OCI-LY1 (cell line): ENCODE measurements around the gene IL17RE.
"Not testable (repeated sequence)": the region's sequence is repeated elsewhere in the genome, so short reads cannot be mapped to it uniquely, and the experiment has no call there.

Experiments
- H2AFZ ChIP-seq: fragments of 200-600 bp; sonication (generic), shearing (Covaris generic); 2 replicates; pipeline ENCODE4 v1.6.0; 2014; ENCODE audit warnings: antibody characterized with exemption, mild to moderate bottlenecking, low read length
- H3F3A ChIP-seq: fragments of 200-600 bp; sonication (generic), shearing (Covaris generic); 2 replicates; pipeline ENCODE4 v1.6.0; 2014; ENCODE audit warnings: mild to moderate bottlenecking, antibody characterized with exemption, low read length, moderate library complexity; ENCODE audit not compliant: insufficient read depth
- H3K27ac ChIP-seq: fragments of 200-600 bp; sonication (generic); 2 replicates; pipeline ENCODE4 v1.5.1; 2014; ENCODE audit warnings: low read length, mixed run types, mild to moderate bottlenecking, low read depth; ENCODE audit not compliant: poor library complexity, severe bottlenecking
- H3K27me3 ChIP-seq: fragments of 200-600 bp; sonication (generic); 2 replicates; pipeline ENCODE4 v1.6.0; 2014; ENCODE audit warnings: antibody characterized with exemption, mild to moderate bottlenecking, low read length, moderate library complexity; ENCODE audit not compliant: insufficient read depth
- H3K36me3 ChIP-seq: fragments of 200-600 bp; sonication (generic); 2 replicates; pipeline ENCODE4 v1.6.1; 2014; ENCODE audit warnings: mild to moderate bottlenecking, antibody characterized with exemption, low read length, moderate library complexity, mixed read lengths; ENCODE audit not compliant: insufficient read depth
- H3K4me1 ChIP-seq: fragments of 200-600 bp; sonication (generic); 2 replicates; pipeline ENCODE4 v1.5.1; 2014; ENCODE audit warnings: mild to moderate bottlenecking, low read length, moderate library complexity; ENCODE audit not compliant: insufficient read depth, severe bottlenecking
- H3K4me2 ChIP-seq: fragments of 200-600 bp; sonication (generic), shearing (Covaris generic); 2 replicates; pipeline ENCODE4 v1.6.1; 2014; ENCODE audit warnings: low read length
- H3K4me3 ChIP-seq: fragments of 200-600 bp; sonication (generic); 2 replicates; pipeline ENCODE4 v1.5.1; 2014; ENCODE audit warnings: low read length, low read depth, mild to moderate bottlenecking, mixed read lengths; ENCODE audit not compliant: poor library complexity, severe bottlenecking
- H3K79me2 ChIP-seq: fragments of 200-600 bp; shearing (Covaris generic); 2 replicates; pipeline ENCODE4 v1.6.1; 2016; ENCODE audit warnings: mixed run types, low read length, mixed read lengths; ENCODE audit not compliant: insufficient read depth
- H3K9ac ChIP-seq: fragments of 200-600 bp; sonication (generic), shearing (Covaris generic); 2 replicates; pipeline ENCODE4 v1.6.1; 2014; ENCODE audit warnings: mild to moderate bottlenecking, low read length, mixed read lengths
- H3K9me2 ChIP-seq: fragments of 200-600 bp; sonication (generic), shearing (Covaris generic); 2 replicates; pipeline ENCODE4 v1.6.1; 2014; ENCODE audit warnings: low read depth, mild to moderate bottlenecking, low read length, mixed read lengths
- H3K9me3 ChIP-seq: fragments of 200-600 bp; shearing (Covaris generic); 2 replicates; pipeline ENCODE4 v1.6.1; 2014; ENCODE audit warnings: low read length, mixed read lengths
- H4K20me1 ChIP-seq: fragments of 200-600 bp; sonication (generic), shearing (Covaris generic); 2 replicates; pipeline ENCODE4 v1.6.0; 2016; ENCODE audit warnings: mild to moderate bottlenecking, low read length; ENCODE audit not compliant: insufficient read depth
- CTCF ChIP-seq: fragments of 200-600 bp; sonication (generic), shearing (Covaris generic); IDR thresholded peaks from 2 replicates; pipeline ENCODE4 v1.5.1; 2017; ENCODE audit warnings: mild to moderate bottlenecking, antibody characterized with exemption, low read length, moderate library complexity, mixed read lengths
- EZH2 ChIP-seq: fragments of 200-600 bp; sonication (generic), shearing (Covaris generic); IDR thresholded peaks from 2 replicates; pipeline ENCODE4 v1.8.0; 2017; ENCODE audit warnings: borderline replicate concordance, mixed run types, mild to moderate bottlenecking, antibody characterized with exemption, low read length, moderate library complexity, mixed read lengths

The IL17RE gene, protein sequence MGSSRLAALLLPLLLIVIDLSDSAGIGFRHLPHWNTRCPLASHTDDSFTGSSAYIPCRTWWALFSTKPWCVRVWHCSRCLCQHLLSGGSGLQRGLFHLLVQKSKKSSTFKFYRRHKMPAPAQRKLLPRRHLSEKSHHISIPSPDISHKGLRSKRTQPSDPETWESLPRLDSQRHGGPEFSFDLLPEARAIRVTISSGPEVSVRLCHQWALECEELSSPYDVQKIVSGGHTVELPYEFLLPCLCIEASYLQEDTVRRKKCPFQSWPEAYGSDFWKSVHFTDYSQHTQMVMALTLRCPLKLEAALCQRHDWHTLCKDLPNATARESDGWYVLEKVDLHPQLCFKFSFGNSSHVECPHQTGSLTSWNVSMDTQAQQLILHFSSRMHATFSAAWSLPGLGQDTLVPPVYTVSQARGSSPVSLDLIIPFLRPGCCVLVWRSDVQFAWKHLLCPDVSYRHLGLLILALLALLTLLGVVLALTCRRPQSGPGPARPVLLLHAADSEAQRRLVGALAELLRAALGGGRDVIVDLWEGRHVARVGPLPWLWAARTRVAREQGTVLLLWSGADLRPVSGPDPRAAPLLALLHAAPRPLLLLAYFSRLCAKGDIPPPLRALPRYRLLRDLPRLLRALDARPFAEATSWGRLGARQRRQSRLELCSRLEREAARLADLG

DNA sequence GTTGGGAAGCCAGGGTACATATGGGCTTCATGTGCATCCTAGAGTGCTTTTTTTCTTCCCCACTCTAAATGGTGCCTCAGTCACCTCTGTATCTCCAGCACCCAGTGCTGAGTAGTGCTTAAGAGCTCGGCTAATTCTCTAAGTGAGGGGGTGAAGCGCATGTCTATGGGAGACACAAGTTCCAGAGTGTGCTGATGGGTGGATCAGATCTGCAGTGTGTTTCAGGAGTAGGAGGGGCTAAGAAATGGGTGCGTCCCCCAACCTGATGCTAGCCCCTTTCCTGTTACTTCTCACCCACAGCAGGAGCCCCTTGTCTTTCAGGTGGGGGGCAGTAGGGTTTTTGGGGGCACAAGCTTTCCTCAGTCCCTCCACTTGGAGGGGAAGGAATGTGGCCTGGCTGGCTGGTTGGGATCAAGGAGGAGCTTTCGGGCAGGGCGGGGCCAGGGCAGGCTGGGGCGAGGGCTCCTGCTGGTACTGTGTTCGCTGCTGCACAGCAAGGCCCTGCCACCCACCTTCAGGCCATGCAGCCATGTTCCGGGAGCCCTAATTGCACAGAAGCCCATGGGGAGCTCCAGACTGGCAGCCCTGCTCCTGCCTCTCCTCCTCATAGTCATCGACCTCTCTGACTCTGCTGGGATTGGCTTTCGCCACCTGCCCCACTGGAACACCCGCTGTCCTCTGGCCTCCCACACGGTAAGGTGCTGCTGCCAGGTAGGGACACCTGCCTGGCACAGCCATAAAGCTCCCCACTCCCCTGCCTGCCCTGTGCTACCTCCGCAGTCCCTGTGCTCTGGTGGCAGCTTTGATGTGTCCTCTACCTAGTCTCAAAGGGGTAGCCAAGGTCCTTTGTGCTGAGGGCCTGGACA lies at the start of gene IL17RE:
TSS of gene IL17RE (plus strand) at position 477 of the 866 bp plus-strand sequence. CDS start at position 562, 85 bp downstream.
- Histone ChIP-seq H3K4me1 (no peaks in the 10 kb centered on the region), H3K79me2 (no peaks in the 10 kb centered on the region), H3K4me2 (no peak within 1 kb of the TSS), H3K27me3 (0 out of 2 replicates have a peak, but pooled peaks cover 4% of the 10 kb centered on the region), H3K9me2 (no peaks in the 10 kb centered on the region), H3F3A (no peaks in the 10 kb centered on the region), H3K36me3 (peaks cover under 1% of the 10 kb centered on the region; the same call in 1 of the 2 replicates), H4K20me1 (no peaks in the 10 kb centered on the region), H3K4me3 (no peak within 1 kb of the TSS), H3K9me3 (no peaks in the 10 kb centered on the region), H3K9ac (no peak within 1 kb of the TSS), H3K27ac (no peak within 1 kb of the TSS), H2AFZ (no peak within 1 kb of the TSS)
- TF ChIP-seq EZH2, result no peak

DNA sequence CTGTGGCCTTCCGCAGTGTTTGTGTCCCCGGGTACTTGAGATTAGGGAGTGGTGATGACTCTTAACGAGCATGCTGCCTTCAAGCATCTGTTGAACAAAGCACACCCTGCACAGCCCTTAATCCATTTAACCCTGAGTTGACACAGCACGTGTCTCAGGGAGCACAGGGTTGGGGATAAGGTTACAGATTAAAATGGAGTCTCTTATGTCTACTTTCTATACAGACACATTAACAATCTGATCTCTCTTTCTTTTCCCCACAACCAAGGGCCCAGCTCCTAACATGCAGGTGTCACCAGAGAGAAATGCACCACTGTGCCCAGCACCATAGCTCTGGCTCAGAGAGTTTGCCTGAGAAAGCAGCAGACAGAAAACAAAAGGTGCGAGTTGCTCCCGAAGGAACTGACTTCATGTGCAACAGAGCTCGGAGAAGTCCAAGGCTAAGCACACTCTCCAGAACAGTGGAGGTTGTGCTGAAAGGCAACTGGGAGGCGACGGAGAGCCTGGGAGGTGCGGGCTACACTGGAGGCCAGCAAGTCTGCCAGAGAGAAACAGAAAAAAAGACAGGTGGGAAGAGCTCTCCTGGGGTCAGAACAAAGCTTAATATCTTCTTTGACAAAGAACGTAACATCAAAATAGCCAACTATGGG lies 48.2 kb upstream of the IL17RE start:
- H3F3A ChIP-seq, H4K20me1 ChIP-seq, H3K9me3 ChIP-seq, H3K4me1 ChIP-seq, H3K9me2 ChIP-seq, H3K27me3 ChIP-seq, H3K36me3 ChIP-seq, H3K9ac ChIP-seq, H3K79me2 ChIP-seq, H2AFZ ChIP-seq, H3K4me3 ChIP-seq, H3K4me2 ChIP-seq, H3K27ac ChIP-seq: not testable (repeated sequence)

DNA sequence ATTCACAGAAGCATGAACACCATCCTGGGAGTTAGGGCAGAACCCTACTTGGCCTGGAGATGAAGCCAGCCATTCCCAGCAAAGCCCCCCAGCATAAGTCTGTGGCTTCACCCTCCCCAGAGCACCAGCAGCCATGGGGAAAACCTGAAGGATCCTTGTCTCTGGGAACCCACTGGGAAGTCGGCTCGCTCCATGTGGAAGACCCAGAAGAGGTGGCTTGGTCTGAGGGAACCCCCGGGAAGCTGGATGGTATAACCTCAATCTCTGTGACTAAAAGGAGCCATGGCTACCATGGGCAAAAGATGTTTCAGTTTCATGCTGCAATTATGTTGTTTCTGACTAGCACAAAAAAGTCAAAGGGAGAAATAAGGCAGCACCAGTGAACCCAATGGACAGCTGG lies 47.1 kb upstream of the IL17RE start:
- Histone ChIP-seq H3K9me2 (no peaks in the 10 kb centered on the region), H3K4me2 (no peak overlapping the region), H3K4me1 (no peaks in the 10 kb centered on the region), H3K27me3 (no peaks in the 10 kb centered on the region), H3K79me2 (no peaks in the 10 kb centered on the region), H4K20me1 (no peaks in the 10 kb centered on the region), H3K36me3 (no peaks in the 10 kb centered on the region), H3K27ac (no peak overlapping the region), H3K9ac (no peak overlapping the region), H2AFZ (no peak overlapping the region), H3F3A (no peaks in the 10 kb centered on the region), H3K4me3 (no peak overlapping the region), H3K9me3 (no peaks in the 10 kb centered on the region)
- TF ChIP-seq EZH2, result no peak
- no peak for TF ChIP-seq CTCF
